Liver (tissue), 9 donors: ENCODE results near the gene PPP1R16B. TPM values are rescaled to one million over a fixed set of nuclear protein-coding genes. Genes with fewer than 3 reads are reported as not detected.

Source experiments
- DNase-seq: peaks from one replicate; pipeline ENCODE4 v3.0.0-alpha.2; 2017; ENCODE audit warnings: low spot score
- H3K27ac ChIP-seq, 2 donors: one replicate each; pipeline ENCODE4 v1.7.0; 2013; ENCODE audit warnings: inconsistent platforms in 2 of 2, low read length in 2 of 2, control low read depth in 1 of 2, low read depth in 1 of 2, mild to moderate bottlenecking in 1 of 2
- H3K27me3 ChIP-seq, 4 donors: one replicate each; pipeline versions ENCODE4 v1.6.1 to v1.7.0; 2013; ENCODE audit warnings: low read length in 3 of 4, inconsistent platforms in 1 of 4, mild to moderate bottlenecking in 1 of 4, moderate library complexity in 1 of 4; ENCODE audit not compliant: control insufficient read depth in 4 of 4, insufficient read depth in 4 of 4
- H3K36me3 ChIP-seq, 4 donors: one replicate each; pipeline versions ENCODE4 v1.6.1 to v1.7.0; 2013; ENCODE audit warnings: low read length in 3 of 4, mild to moderate bottlenecking in 3 of 4, low read depth in 1 of 4, moderate library complexity in 1 of 4; ENCODE audit not compliant: control insufficient read depth in 4 of 4, insufficient read depth in 3 of 4
- H3K4me1 ChIP-seq, 4 donors: one replicate each; pipeline versions ENCODE4 v1.6.1 to v1.7.0; 2013; ENCODE audit warnings: low read length in 3 of 4, mild to moderate bottlenecking in 3 of 4, moderate library complexity in 1 of 4; ENCODE audit not compliant: control insufficient read depth in 4 of 4, insufficient read depth in 4 of 4
- H3K4me3 ChIP-seq, 3 donors: one replicate each; pipeline versions ENCODE4 v1.6.1 to v1.7.0; 2013; ENCODE audit warnings: low read length in 3 of 3, control low read depth in 1 of 3, low read depth in 1 of 3, mild to moderate bottlenecking in 1 of 3
- H3K9ac ChIP-seq, 2 donors: one replicate each; pipeline ENCODE4 v1.7.0; 2013; ENCODE audit warnings: low read length in 2 of 2, mild to moderate bottlenecking in 2 of 2, moderate library complexity in 2 of 2, control low read depth in 1 of 2, low read depth in 1 of 2
- H3K9me3 ChIP-seq, 4 donors: one replicate each; pipeline versions ENCODE4 v1.6.1 to v1.7.0; 2013; ENCODE audit warnings: low read length in 3 of 4; ENCODE audit not compliant: control insufficient read depth in 4 of 4
- FOXA1 ChIP-seq: IDR thresholded peaks from 2 replicates; pipeline ENCODE4 v1.6.1; 2016; ENCODE audit warnings: antibody characterized with exemption
- FOXA2 ChIP-seq: IDR thresholded peaks from 2 replicates; pipeline ENCODE4 v1.6.1; 2016; ENCODE audit warnings: antibody characterized with exemption
- GABPA ChIP-seq, 2 donors: IDR thresholded peaks in 1 of 2; conservative IDR thresholded peaks in 1 of 2; 2 replicates each; pipeline ENCODE4 v1.6.1; 2016; ENCODE audit warnings: antibody characterized with exemption in 2 of 2, mild to moderate bottlenecking in 1 of 2, moderate library complexity in 1 of 2
- HNF4A ChIP-seq, 2 donors: conservative IDR thresholded peaks; 2 replicates each; pipeline ENCODE4 v1.6.1; 2016; ENCODE audit warnings: antibody characterized with exemption in 2 of 2, mild to moderate bottlenecking in 2 of 2
- JUND ChIP-seq, 2 donors: IDR thresholded peaks; 2 replicates each; pipeline ENCODE4 v1.6.1; 2016; ENCODE audit warnings: antibody characterized with exemption in 2 of 2
- NR2F2 ChIP-seq: IDR thresholded peaks from 2 replicates; pipeline ENCODE4 v1.6.1; 2016; ENCODE audit warnings: antibody characterized with exemption
- RAD21 ChIP-seq, 2 donors: IDR thresholded peaks; 2 replicates each; pipeline ENCODE4 v1.6.1; 2016; ENCODE audit warnings: antibody characterized with exemption in 2 of 2, mild to moderate bottlenecking in 2 of 2
- SP1 ChIP-seq: IDR thresholded peaks from 2 replicates; pipeline ENCODE4 v1.6.1; 2018; ENCODE audit warnings: antibody characterized with exemption, mild to moderate bottlenecking
- TAF1 ChIP-seq: conservative IDR thresholded peaks from 2 replicates; pipeline ENCODE4 v1.6.1; 2016; ENCODE audit warnings: antibody characterized with exemption, mild to moderate bottlenecking
- WGBS: extraction: QIAGEN DNeasy Blood & Tissue Kit; methylation state at CpG from one replicate; pipeline ENCODE4 v1.1.7; 2013; 5-methylcytosine and 5-hydroxymethylcytosine counted together
- polyA plus RNA-seq, 2 donors: library from polyadenylated mRNA; stranded (reverse) in 1 of 2; unstranded in 1 of 2; fragments of 200-250 nt in 1 of 2; fragments of >200 nt in 1 of 2; fragmentation: Nextera tagmentation in 1 of 2; extraction: Ambion mirVana in 1 of 2; gene quantifications; one replicate each; pipeline versions ENCODE4 v1.2.1 to v1.2.3, GENCODE V29; 2013 to 2015
- total RNA-seq, 2 donors: library from RNA; depleted of rRNA; stranded (reverse); fragments of >200 nt; gene quantifications; one replicate each; pipeline ENCODE4 v1.2.3, GENCODE V29; 2014
- TF ChIP-seq, protein P1 (sequence below): IDR thresholded peaks from 2 replicates; pipeline ENCODE4 v1.6.1; 2016; ENCODE audit warnings: antibody characterized with exemption
- TF ChIP-seq, protein P2 (sequence below): fragments of 150-350 bp; IDR thresholded peaks from 2 replicates; pipeline ENCODE4 v1.5.1; 2017; ENCODE audit warnings: improper control_type of control experiment, low read depth, low read length; ENCODE audit not compliant: missing input control
- TF ChIP-seq, protein P3 (sequence below): IDR thresholded peaks from 2 replicates; pipeline ENCODE4 v1.6.1; 2016; ENCODE audit warnings: antibody characterized with exemption
- TF ChIP-seq, protein P4 (sequence below): IDR thresholded peaks from 2 replicates; pipeline ENCODE4 v1.6.1; 2016; ENCODE audit warnings: antibody characterized with exemption
- TF ChIP-seq, protein P5 (sequence below): IDR thresholded peaks from 2 replicates; pipeline ENCODE4 v1.6.1; 2016; ENCODE audit warnings: antibody characterized with exemption, mild to moderate bottlenecking
- donor health status: healthy.
- donor health status: healthy.
- donor health status: healthy.
- donor health status: healthy.
- donor health status: healthy.

Gene PPP1R16B
- total and polyA plus RNA-seq, 4 donors, result 0.84 to 5.7 (median 1.2) TPM

DNA sequence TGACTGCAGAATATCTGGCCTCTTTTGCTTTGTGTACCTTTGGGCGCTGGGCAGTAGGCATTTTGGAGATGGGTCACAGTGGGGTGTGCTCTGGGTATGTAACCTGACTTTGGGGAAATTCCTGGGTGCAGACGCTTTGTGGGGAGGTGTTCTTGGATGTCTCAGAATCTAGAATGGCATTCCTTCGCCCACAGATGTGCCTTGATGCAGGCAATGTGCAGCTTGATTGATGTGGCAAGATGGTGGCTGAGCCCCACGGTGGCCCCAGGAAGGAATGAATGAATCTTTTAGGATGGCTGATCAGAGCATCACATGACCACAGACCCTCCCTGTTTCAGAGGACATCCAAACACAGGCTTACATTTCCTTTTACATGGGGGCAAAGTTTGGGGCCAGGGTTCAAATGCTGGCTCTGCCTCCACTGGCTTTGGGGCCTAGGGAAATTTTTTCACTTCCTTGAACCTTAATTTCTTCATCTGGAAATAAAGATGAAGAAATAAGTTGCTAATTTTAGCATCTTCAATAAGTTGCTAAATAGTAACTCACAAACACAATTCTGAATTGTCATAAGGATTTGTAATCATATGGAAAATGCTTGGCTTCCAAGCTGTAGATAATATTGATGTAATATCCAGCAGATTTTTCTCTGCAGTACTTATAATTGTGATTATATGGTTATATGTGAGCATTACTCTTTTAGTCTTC lies 5.6 kb downstream of the PPP1R16B start:
- peaks cover 0 to 7% (median 1%) of the 10 kb centered on the region in 4 donors for H3K27me3 ChIP-seq

More for the DNA sequence above, 5.6 kb downstream of the PPP1R16B start:
- Histone ChIP-seq H3K9ac (no peak overlapping the region), H3K27ac (no peak overlapping the region), H3K4me3 (no peak overlapping the region), H3K4me1 (peaks cover under 1 to 9% (median 6%) of the 10 kb centered on the region in 4 donors), H3K9me3 (no peaks in the 10 kb centered on the region), H3K36me3 (no peaks in the 10 kb centered on the region)
- TF ChIP-seq, protein P1, sequence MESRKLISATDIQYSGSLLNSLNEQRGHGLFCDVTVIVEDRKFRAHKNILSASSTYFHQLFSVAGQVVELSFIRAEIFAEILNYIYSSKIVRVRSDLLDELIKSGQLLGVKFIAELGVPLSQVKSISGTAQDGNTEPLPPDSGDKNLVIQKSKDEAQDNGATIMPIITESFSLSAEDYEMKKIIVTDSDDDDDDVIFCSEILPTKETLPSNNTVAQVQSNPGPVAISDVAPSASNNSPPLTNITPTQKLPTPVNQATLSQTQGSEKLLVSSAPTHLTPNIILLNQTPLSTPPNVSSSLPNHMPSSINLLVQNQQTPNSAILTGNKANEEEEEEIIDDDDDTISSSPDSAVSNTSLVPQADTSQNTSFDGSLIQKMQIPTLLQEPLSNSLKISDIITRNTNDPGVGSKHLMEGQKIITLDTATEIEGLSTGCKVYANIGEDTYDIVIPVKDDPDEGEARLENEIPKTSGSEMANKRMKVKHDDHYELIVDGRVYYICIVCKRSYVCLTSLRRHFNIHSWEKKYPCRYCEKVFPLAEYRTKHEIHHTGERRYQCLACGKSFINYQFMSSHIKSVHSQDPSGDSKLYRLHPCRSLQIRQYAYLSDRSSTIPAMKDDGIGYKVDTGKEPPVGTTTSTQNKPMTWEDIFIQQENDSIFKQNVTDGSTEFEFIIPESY, result no peak
- TF ChIP-seq FOXA1, result no peak
- TF ChIP-seq, protein P2, sequence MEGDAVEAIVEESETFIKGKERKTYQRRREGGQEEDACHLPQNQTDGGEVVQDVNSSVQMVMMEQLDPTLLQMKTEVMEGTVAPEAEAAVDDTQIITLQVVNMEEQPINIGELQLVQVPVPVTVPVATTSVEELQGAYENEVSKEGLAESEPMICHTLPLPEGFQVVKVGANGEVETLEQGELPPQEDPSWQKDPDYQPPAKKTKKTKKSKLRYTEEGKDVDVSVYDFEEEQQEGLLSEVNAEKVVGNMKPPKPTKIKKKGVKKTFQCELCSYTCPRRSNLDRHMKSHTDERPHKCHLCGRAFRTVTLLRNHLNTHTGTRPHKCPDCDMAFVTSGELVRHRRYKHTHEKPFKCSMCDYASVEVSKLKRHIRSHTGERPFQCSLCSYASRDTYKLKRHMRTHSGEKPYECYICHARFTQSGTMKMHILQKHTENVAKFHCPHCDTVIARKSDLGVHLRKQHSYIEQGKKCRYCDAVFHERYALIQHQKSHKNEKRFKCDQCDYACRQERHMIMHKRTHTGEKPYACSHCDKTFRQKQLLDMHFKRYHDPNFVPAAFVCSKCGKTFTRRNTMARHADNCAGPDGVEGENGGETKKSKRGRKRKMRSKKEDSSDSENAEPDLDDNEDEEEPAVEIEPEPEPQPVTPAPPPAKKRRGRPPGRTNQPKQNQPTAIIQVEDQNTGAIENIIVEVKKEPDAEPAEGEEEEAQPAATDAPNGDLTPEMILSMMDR, result no peak
- TF ChIP-seq FOXA2, result no peak
- TF ChIP-seq TAF1, result no peak
- TF ChIP-seq, protein P3, sequence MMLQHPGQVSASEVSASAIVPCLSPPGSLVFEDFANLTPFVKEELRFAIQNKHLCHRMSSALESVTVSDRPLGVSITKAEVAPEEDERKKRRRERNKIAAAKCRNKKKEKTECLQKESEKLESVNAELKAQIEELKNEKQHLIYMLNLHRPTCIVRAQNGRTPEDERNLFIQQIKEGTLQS, result no peak
- no peak for TF ChIP-seq RAD21 (IDR thresholded peaks at IDR 0.05)
- TF ChIP-seq, protein P4, sequence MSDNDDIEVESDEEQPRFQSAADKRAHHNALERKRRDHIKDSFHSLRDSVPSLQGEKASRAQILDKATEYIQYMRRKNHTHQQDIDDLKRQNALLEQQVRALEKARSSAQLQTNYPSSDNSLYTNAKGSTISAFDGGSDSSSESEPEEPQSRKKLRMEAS, result no peak
- TF ChIP-seq HNF4A (conservative IDR thresholded peaks at IDR 0.05), result no peak
- no peak for TF ChIP-seq JUND (IDR thresholded peaks at IDR 0.05)
- TF ChIP-seq GABPA (IDR thresholded peaks at IDR 0.05 in 1 of 2, conservative IDR thresholded peaks at IDR 0.05 in 1 of 2), result no peak
- no peak for TF ChIP-seq NR2F2
- TF ChIP-seq, protein P5, sequence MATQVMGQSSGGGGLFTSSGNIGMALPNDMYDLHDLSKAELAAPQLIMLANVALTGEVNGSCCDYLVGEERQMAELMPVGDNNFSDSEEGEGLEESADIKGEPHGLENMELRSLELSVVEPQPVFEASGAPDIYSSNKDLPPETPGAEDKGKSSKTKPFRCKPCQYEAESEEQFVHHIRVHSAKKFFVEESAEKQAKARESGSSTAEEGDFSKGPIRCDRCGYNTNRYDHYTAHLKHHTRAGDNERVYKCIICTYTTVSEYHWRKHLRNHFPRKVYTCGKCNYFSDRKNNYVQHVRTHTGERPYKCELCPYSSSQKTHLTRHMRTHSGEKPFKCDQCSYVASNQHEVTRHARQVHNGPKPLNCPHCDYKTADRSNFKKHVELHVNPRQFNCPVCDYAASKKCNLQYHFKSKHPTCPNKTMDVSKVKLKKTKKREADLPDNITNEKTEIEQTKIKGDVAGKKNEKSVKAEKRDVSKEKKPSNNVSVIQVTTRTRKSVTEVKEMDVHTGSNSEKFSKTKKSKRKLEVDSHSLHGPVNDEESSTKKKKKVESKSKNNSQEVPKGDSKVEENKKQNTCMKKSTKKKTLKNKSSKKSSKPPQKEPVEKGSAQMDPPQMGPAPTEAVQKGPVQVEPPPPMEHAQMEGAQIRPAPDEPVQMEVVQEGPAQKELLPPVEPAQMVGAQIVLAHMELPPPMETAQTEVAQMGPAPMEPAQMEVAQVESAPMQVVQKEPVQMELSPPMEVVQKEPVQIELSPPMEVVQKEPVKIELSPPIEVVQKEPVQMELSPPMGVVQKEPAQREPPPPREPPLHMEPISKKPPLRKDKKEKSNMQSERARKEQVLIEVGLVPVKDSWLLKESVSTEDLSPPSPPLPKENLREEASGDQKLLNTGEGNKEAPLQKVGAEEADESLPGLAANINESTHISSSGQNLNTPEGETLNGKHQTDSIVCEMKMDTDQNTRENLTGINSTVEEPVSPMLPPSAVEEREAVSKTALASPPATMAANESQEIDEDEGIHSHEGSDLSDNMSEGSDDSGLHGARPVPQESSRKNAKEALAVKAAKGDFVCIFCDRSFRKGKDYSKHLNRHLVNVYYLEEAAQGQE, result no peak
- TF ChIP-seq SP1, result no peak
- 86% methylated on average over 4 of the region's 4 CpGs for WGBS
- DNase-seq, result no peak
